SK-N-MC (cell line): ENCODE results near the gene RHAG.

ENCODE experiments used
- DNase-seq: peaks from one replicate; pipeline ENCODE4 v3.0.0-alpha.2; 2011; ENCODE audit warnings: low read depth, low spot score
- H3K27ac ChIP-seq: fragments of 200-600 bp; sonication (generic); 2 replicates; pipeline ENCODE4 v1.5.1; 2016; ENCODE audit warnings: mixed run types
- H3K36me3 ChIP-seq: fragments of 200-600 bp; sonication (generic); 2 replicates; pipeline ENCODE4 v1.6.1; 2017; ENCODE audit warnings: antibody characterized with exemption, low read length, mixed read lengths; ENCODE audit not compliant: insufficient read depth
- H3K4me3 ChIP-seq: fragments of 200-600 bp; sonication (generic); 2 replicates; pipeline ENCODE4 v1.5.1; 2016
- H3K9ac ChIP-seq: fragments of 200-600 bp; sonication (generic); 2 replicates; pipeline ENCODE4 v1.8.0; 2017; ENCODE audit warnings: mixed run types, mixed read lengths; ENCODE audit not compliant: insufficient read length
- H3K9me3 ChIP-seq: fragments of 200-600 bp; sonication (generic); 2 replicates; pipeline ENCODE4 v1.6.1; 2017; ENCODE audit warnings: low read depth, mild to moderate bottlenecking, antibody characterized with exemption, low read length, moderate library complexity, mixed read lengths
- EZH2 ChIP-seq: fragments of 200-600 bp; sonication (generic); IDR thresholded peaks from one replicate; pipeline ENCODE4 v1.6.1; 2017; ENCODE audit warnings: antibody characterized with exemption
- FOXP2 ChIP-seq: optimal IDR thresholded peaks from 2 replicates; pipeline ENCODE3; 2011; ENCODE audit warnings: mild to moderate bottlenecking, moderate library complexity; ENCODE audit not compliant: insufficient read depth; ENCODE audit errors: extremely low read length, control extremely low read depth
- POLR2AphosphoS5 ChIP-seq: IDR thresholded peaks from 2 replicates; pipeline ENCODE4 v1.6.1; 2012; ENCODE audit warnings: mild to moderate bottlenecking, low read depth, low read length, borderline replicate concordance

RHAG gene

GRCh38 chr6:49645139-49645538, 8.5 kb upstream of the RHAG start:
- TF ChIP-seq EZH2, result no peak
- no peak for TF ChIP-seq FOXP2
- no peak for TF ChIP-seq POLR2AphosphoS5
- H3K27ac ChIP-seq, result no peak overlapping the region
- H3K36me3 ChIP-seq, result no peaks in the 10 kb centered on the region
- no peaks in the 10 kb centered on the region for H3K9me3 ChIP-seq
- no peak overlapping the region for H3K9ac ChIP-seq
- no peak for DNase-seq
- H3K4me3 ChIP-seq, result no peak overlapping the region

- H3K9me3 ChIP-seq, result no peaks in the 10 kb centered on the region
- DNase-seq, result no peak
- TF ChIP-seq EZH2, result no peak
- no peak for TF ChIP-seq POLR2AphosphoS5
- TF ChIP-seq FOXP2, result no peak
- H3K4me3 ChIP-seq, result no peak overlapping the region
- H3K9ac ChIP-seq, result no peak overlapping the region
- no peak overlapping the region for H3K27ac ChIP-seq
- no peaks in the 10 kb centered on the region for H3K36me3 ChIP-seq
Observed at GRCh38 chr6:49639177-49639817, 2.7 kb upstream of the RHAG start.

DNA sequence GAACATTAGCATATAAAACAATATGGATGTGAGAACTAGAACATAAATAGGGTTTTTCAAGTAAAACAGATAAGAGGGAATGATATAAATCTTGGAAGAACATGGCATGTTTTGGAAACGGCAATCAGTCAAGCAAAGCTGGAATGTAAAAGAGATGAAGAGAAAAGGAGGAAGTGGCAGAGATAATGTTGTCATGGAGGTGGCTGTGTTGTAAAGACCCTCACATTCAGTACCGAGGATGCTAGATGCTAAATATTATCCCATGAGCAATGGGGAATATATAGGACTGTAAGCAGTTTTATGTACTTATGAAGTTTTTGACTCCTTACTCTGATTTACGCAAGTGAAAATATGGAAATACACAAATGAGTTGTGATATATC, 702 bp upstream of the RHAG start:
- TF ChIP-seq FOXP2 (no peak), POLR2AphosphoS5 (no peak), EZH2 (no peak)
- H3K9ac ChIP-seq, result no peak overlapping the region

DNA sequence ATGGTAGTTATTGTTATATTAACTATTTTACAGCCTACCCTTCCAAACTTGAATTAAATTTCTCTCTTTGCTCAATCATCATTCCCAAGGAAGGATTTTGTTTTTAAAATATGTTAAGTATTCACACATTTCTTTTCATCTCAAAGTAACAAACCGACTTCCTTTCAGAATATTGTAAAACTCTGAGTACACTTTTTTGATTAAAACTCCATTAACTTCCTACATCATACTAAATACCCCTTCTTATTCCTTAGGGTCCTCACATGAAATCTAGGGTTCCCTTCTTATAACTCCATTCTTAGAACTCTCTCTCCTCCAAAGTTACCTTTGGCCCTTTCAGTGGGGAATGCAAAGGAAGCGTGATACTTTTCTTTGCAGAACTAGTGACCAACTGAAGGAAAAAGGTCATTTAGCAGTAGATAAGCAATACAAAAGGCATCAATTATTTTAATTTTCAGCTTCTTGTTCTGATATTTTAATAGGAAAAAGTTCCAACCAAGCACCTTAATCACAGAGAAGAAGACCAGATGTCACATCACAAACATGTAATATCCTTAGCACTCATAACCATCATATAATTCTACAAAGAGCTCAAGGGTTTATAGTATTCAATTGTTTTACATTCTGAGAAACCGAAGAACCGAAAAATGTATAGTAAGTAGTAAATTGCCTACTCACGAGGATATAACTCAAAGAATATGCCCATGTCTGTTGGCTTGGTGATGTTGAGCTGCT, 494 bp downstream of the RHAG start:
- Histone ChIP-seq H3K9ac (no peak overlapping the region), H3K27ac (no peak overlapping the region), H3K36me3 (no peaks in the 10 kb centered on the region), H3K9me3 (no peaks in the 10 kb centered on the region), H3K4me3 (no peak overlapping the region)
- DNase-seq, result no peak
- no peak for TF ChIP-seq FOXP2

More for the DNA sequence above, 702 bp upstream of the RHAG start:
- Histone ChIP-seq H3K4me3 (no peak overlapping the region), H3K36me3 (no peaks in the 10 kb centered on the region), H3K9me3 (no peaks in the 10 kb centered on the region), H3K27ac (no peak overlapping the region)
- DNase-seq, result no peak

- Histone ChIP-seq H3K36me3 (no peaks in the 10 kb centered on the region), H3K9me3 (no peaks in the 10 kb centered on the region), H3K4me3 (no peak overlapping the region), H3K27ac (no peak overlapping the region), H3K9ac (no peak overlapping the region)
- no peak for TF ChIP-seq POLR2AphosphoS5
- no peak for TF ChIP-seq FOXP2
- no peak for TF ChIP-seq EZH2
- no peak for DNase-seq
Observed at GRCh38 chr6:49635480-49635879, 1.2 kb downstream of the RHAG start.

DNA sequence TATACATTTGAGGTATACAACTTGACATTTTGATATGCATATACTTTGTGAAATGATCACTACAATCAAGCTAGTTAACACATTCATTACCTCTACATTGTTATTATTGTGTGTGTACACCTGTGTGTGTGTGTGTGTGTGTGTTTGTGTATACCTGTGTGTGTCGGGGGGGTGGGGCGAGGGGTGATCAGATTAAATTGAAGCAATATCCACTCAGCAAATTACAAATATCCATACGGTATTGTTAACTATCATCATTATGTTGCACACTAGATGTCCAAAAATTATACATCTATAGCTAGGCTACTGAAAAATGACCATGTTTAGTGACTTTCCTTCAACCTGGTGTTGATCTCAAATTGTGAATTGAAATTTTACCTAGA, 1.8 kb downstream of the RHAG start:
- no peak overlapping the region for H3K27ac ChIP-seq
- no peaks in the 10 kb centered on the region for H3K9me3 ChIP-seq
- H3K9ac ChIP-seq, result no peak overlapping the region
- DNase-seq, result no peak
- no peak overlapping the region for H3K4me3 ChIP-seq
- TF ChIP-seq FOXP2 (no peak), EZH2 (no peak), POLR2AphosphoS5 (no peak)
- no peaks in the 10 kb centered on the region for H3K36me3 ChIP-seq

DNA sequence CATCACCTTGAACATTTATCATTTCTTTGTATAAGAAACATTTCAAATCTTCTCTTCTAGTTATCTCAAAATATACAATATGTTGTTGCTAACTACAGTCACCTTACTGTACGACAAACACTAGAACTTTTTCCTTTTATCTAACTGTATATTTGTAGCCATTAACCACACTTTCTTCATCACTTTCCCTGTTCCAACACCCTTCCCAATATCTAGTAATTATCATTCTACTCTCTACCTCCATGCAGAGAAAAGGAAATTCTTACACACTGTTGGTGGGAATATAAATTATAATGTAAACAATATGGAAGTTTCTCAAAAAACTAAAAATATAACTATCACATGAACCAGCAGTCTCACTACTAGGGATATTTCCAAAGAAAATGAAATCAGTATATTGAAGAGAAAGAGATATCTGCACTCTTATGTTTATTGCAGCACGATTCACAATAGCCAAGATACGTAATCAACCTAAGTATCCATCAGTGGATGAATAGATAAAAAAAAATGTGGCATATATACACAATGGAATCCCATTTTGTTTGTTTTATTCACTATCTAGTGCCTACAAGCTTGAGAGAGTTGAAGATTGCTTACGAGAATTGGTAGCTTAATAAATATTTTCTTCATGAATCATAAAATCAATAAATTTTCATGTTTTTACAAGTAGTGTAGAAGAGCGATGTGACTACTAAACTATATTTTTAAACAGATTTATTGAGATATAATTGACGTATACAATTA, 2.4 kb downstream of the RHAG start:
- Histone ChIP-seq H3K9ac (no peak overlapping the region), H3K9me3 (no peaks in the 10 kb centered on the region), H3K27ac (no peak overlapping the region), H3K36me3 (no peaks in the 10 kb centered on the region), H3K4me3 (no peak overlapping the region)
- DNase-seq, result no peak
- TF ChIP-seq FOXP2, result no peak
- no peak for TF ChIP-seq EZH2
- TF ChIP-seq POLR2AphosphoS5, result no peak

DNA sequence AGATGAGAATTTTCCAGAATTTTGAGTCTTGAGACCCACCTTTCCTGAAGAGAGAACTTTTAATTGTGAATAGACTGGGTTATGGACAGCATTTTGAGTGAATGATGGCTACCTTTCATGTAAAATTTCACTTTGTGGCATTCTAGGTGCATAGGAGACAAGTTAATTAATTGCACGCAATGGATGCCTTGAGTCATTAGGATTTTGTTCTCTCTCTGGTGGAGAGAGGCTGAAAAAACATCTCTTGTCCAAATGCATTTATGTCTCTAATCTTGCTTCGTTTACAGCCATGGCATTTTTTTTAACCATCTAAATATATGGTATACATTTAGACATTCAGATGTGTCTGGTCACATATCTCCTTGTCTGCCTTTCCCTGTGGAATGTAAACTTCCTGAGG, 3.1 kb downstream of the RHAG start:
- H3K36me3 ChIP-seq, result no peaks in the 10 kb centered on the region
- no peaks in the 10 kb centered on the region for H3K9me3 ChIP-seq
- H3K4me3 ChIP-seq, result no peak overlapping the region
- H3K27ac ChIP-seq, result no peak overlapping the region
- H3K9ac ChIP-seq, result no peak overlapping the region
- TF ChIP-seq FOXP2 (no peak), EZH2 (no peak), POLR2AphosphoS5 (no peak)
- no peak for DNase-seq
